HepG2 (cell line): ENCODE measurements around the gene ZXDC. TPM values are rescaled to one million over a fixed set of nuclear protein-coding genes. Genes with fewer than 3 reads are reported as not detected.
A peak's percentile ranks its signal among the peaks of the same experiment; 100 is the strongest.

Experiments
- CBX5 ChIP-seq: sonication (generic); formaldehyde crosslinking; IDR thresholded peaks from 2 replicates; pipeline ENCODE4 v1.4.0; 2020; ENCODE audit warnings: missing genetic modification reagents, borderline replicate concordance
- CREB3 ChIP-seq: sonication (generic); formaldehyde crosslinking; IDR thresholded peaks from 2 replicates; pipeline ENCODE4 v1.5.0; 2020; ENCODE audit warnings: missing genetic modification reagents
- IRF1 ChIP-seq: sonication (generic); formaldehyde crosslinking; IDR thresholded peaks from 2 replicates; pipeline ENCODE4 v1.4.0; 2020; ENCODE audit warnings: low read depth, mild to moderate bottlenecking, missing genetic modification reagents
- KDM4B ChIP-seq: sonication (generic); formaldehyde crosslinking; IDR thresholded peaks from 2 replicates; pipeline ENCODE4 v1.4.0; 2020; ENCODE audit warnings: missing genetic modification reagents
- LRRFIP1 ChIP-seq: sonication (generic); formaldehyde crosslinking; conservative IDR thresholded peaks from 2 replicates; pipeline ENCODE4 v1.4.0; 2020; ENCODE audit warnings: missing genetic modification reagents
- MED1 ChIP-seq: sonication (generic); formaldehyde crosslinking; IDR thresholded peaks from 2 replicates; pipeline ENCODE4 v1.4.0; 2020; ENCODE audit warnings: missing genetic modification reagents
- U2AF1 ChIP-seq: fragments of 200-400 bp; formaldehyde crosslinking; optimal IDR thresholded peaks from 2 replicates; pipeline ENCODE3; 2017; ENCODE audit warnings: mild to moderate bottlenecking, low read depth, low read length
- USF2 ChIP-seq, 2 experiments: sonication (generic) in 1 of 2; formaldehyde crosslinking in 1 of 2; IDR thresholded peaks; 2 replicates each; pipeline versions ENCODE4 v1.5.1 to v1.6.1; 2011 to 2020; ENCODE audit warnings: borderline replicate concordance in 1 of 2, low read depth in 1 of 2, low read length in 1 of 2, mild to moderate bottlenecking in 1 of 2, missing genetic modification reagents in 1 of 2, moderate library complexity in 1 of 2
- ZBTB37 ChIP-seq: sonication (generic); formaldehyde crosslinking; IDR thresholded peaks from 2 replicates; pipeline ENCODE4 v1.4.0; 2020; ENCODE audit warnings: mild to moderate bottlenecking, missing genetic modification reagents
- ZNF446 ChIP-seq: sonication (generic); formaldehyde crosslinking; IDR thresholded peaks from 2 replicates; pipeline ENCODE4 v1.5.0; 2020; ENCODE audit warnings: mild to moderate bottlenecking, missing genetic modification reagents
- ZNF503 ChIP-seq: sonication (generic); formaldehyde crosslinking; IDR thresholded peaks from 2 replicates; pipeline ENCODE4 v1.4.0; 2020; ENCODE audit warnings: missing genetic modification reagents
- ZNF552 ChIP-seq: sonication (generic); formaldehyde crosslinking; IDR thresholded peaks from 2 replicates; pipeline ENCODE4 v1.9.0; 2022; ENCODE audit warnings: missing genetic modification reagents, mild to moderate bottlenecking, borderline replicate concordance
- ZNF580 ChIP-seq: IDR thresholded peaks from 2 replicates; pipeline ENCODE4 v1.6.1; 2016; ENCODE audit warnings: low read depth, borderline replicate concordance
- ZNF891 ChIP-seq: sonication (generic); formaldehyde crosslinking; IDR thresholded peaks from 2 replicates; pipeline ENCODE4 v1.5.0; 2020; ENCODE audit warnings: mild to moderate bottlenecking, missing genetic modification reagents
- ZUFSP ChIP-seq: sonication (generic); formaldehyde crosslinking; IDR thresholded peaks from 2 replicates; pipeline ENCODE4 v1.9.0; 2021; ENCODE audit warnings: missing genetic modification reagents, mild to moderate bottlenecking, borderline replicate concordance
- polyA plus RNA-seq, 8 experiments: library from polyadenylated mRNA; depleted of rRNA in 3 of 8; stranded (reverse) in 7 of 8; unstranded in 1 of 8; fragments of >200 nt; fragmentation: Illumina TruSeq in 4 of 8; extraction: Trizol in 4 of 8; gene quantifications; 2 replicates each; pipeline versions ENCODE4 v1.2.1 to v1.2.3, GENCODE V29; 2011 to 2016; ENCODE audit warnings: low read depth in 4 of 8, missing spikeins in 1 of 8, mixed read lengths in 1 of 8; ENCODE audit not compliant: insufficient read depth in 1 of 8
- total RNA-seq, 5 experiments: library from RNA; depleted of rRNA; stranded (reverse); fragments of >200 nt; fragmentation: Illumina TruSeq; extraction: Trizol; gene quantifications; 2 replicates each; pipeline ENCODE4 v1.2.3, GENCODE V29; 2016; ENCODE audit warnings: low read depth in 1 of 5

The ZXDC gene
- total and polyA plus RNA-seq, 2 of the 13 experiments (the other 11 are each of a cell fraction or from before 2014, with no cell fraction given) = 17.6 to 21.2 TPM

- TF ChIP-seq ZBTB37 (CRISPR knock-in tag) = no peak
- TF ChIP-seq ZNF503 = no peak
- peak; percentile 35; the same call in 1 of the 2 replicates for TF ChIP-seq MED1 (CRISPR knock-in tag)
- TF ChIP-seq IRF1 (CRISPR knock-in tag) = no peak
- no peak for TF ChIP-seq U2AF1
- no peak for TF ChIP-seq USF2 (IDR thresholded peaks at IDR 0.05; ENCODE audit: low read depth, low read length)
- no peak for TF ChIP-seq USF2 (CRISPR knock-in tag; IDR thresholded peaks at IDR 0.05; ENCODE audit: borderline replicate concordance)
- TF ChIP-seq LRRFIP1 (CRISPR knock-in tag) = no peak
- TF ChIP-seq ZUFSP = no peak
- 0 out of 2 replicates have a peak, but pooled peaks have one; percentile 36 for TF ChIP-seq CBX5
- TF ChIP-seq ZNF552 (CRISPR knock-in tag) = no peak
- no peak for TF ChIP-seq ZNF891 (CRISPR knock-in tag)
- no peak for TF ChIP-seq ZNF446 (CRISPR knock-in tag)
- TF ChIP-seq CREB3 (CRISPR knock-in tag) = no peak
- no peak for TF ChIP-seq KDM4B (CRISPR knock-in tag)
- no peak for TF ChIP-seq ZNF580 (CRISPR knock-in tag)
These were observed 46.7 kb upstream of the ZXDC start (continued) for GRCh38 chr3:126522363-126522788.
